A549 (cell line): ENCODE results near the gene MPP2. TPM values are rescaled to one million over a fixed set of nuclear protein-coding genes. Genes with fewer than 3 reads are reported as not detected.

Experiments
- ATAC-seq, 2 experiments: fragments of 200-7000 bp in 1 of 2; fragments of >200 bp in 1 of 2; cut with Nextera tagmentation in 1 of 2; cut with Tn5 transposase in 1 of 2; 3 replicates each; pipeline versions ENCODE4 v1.8.0 to v1.9.1; 2018 to 2020; ENCODE audit warnings: mild to moderate bottlenecking in 1 of 2, moderate library complexity in 1 of 2
- CTCF ChIA-PET: fragments of 300-600 bp; sonication (Branson Sonifier 250); formaldehyde crosslinking; extraction: SDS; loops from one replicate; lab custom pipeline; 2021; ENCODE audit warnings: antibody characterized with exemption, inconsistent platforms; lab: Yijun Ruan, JAX
- POLR2A ChIA-PET: fragments of 350-600 bp; formaldehyde crosslinking; extraction: SDS; loops from one replicate; lab custom pipeline; 2021; ENCODE audit warnings: antibody characterized with exemption, inconsistent platforms; lab: Yijun Ruan, JAX
- DNase-seq, 2 experiments: peaks; one replicate each; pipeline versions ENCODE4 v3.0.0 to v3.0.0-alpha.2; 2011 to 2016; ENCODE audit warnings: low read depth in 1 of 2, low spot score in 1 of 2
- FAIRE-seq: peaks from 2 replicates; lab custom pipeline; 2011; peaks lifted over from hg19 to GRCh38; lab: Jason Lieb, UNC
- H3K27ac ChIP-seq, 2 experiments: fragments of >200 bp; sonication (Bioruptor Twin); formaldehyde crosslinking; 3 replicates each; pipeline ENCODE4 v1.5.1; 2016 to 2017
- H3K4me1 ChIP-seq: fragments of >200 bp; sonication (Bioruptor Twin); formaldehyde crosslinking; 3 replicates; pipeline ENCODE4 v1.6.1; 2016
- H3K4me2 ChIP-seq: fragments of >200 bp; sonication (Bioruptor Twin); formaldehyde crosslinking; 3 replicates; pipeline ENCODE4 v1.6.1; 2016
- H3K4me3 ChIP-seq: fragments of >200 bp; sonication (Bioruptor Twin); formaldehyde crosslinking; 3 replicates; pipeline ENCODE4 v1.5.1; 2016
- H3K9me3 ChIP-seq: fragments of >200 bp; sonication (Bioruptor Twin); formaldehyde crosslinking; 3 replicates; pipeline ENCODE4 v1.6.1; 2016
- ATOH8 ChIP-seq: fragments of 250-450 bp; sonication (Bioruptor Pico); IDR thresholded peaks from 2 replicates; pipeline ENCODE4 v1.5.0; 2020; ENCODE audit warnings: low read depth, mild to moderate bottlenecking, moderate library complexity
- CEBPB ChIP-seq, 2 experiments: fragments of >200 bp in 1 of 2; sonication (Bioruptor Twin) in 1 of 2; formaldehyde crosslinking in 1 of 2; IDR thresholded peaks; 2 replicates each; pipeline ENCODE4 v1.6.1; 2012 to 2016
- FOSB ChIP-seq: fragments of 250-450 bp; sonication (Bioruptor Pico); IDR thresholded peaks from 2 replicates; pipeline ENCODE4 v1.5.0; 2020; ENCODE audit warnings: mild to moderate bottlenecking, moderate library complexity
- FOXS1 ChIP-seq: fragments of 250-450 bp; sonication (Bioruptor Pico); IDR thresholded peaks from 2 replicates; pipeline ENCODE4 v1.5.0; 2020; ENCODE audit warnings: mild to moderate bottlenecking, moderate library complexity
- HOXA7 ChIP-seq: fragments of 250-450 bp; sonication (Bioruptor Pico); IDR thresholded peaks from 2 replicates; pipeline ENCODE4 v1.5.0; 2020; ENCODE audit warnings: mild to moderate bottlenecking, moderate library complexity
- HOXB13 ChIP-seq: fragments of 250-450 bp; sonication (Bioruptor Pico); IDR thresholded peaks from 2 replicates; pipeline ENCODE4 v1.5.0; 2020; ENCODE audit warnings: low read depth, mild to moderate bottlenecking, moderate library complexity
- MAFK ChIP-seq: fragments of 450-650 bp; IDR thresholded peaks from 2 replicates; pipeline ENCODE4 v1.6.1; 2014; ENCODE audit not compliant: partially characterized antibody
- MAZ ChIP-seq: fragments of 150-350 bp; IDR thresholded peaks from 2 replicates; pipeline ENCODE4 v1.6.1; 2014; ENCODE audit warnings: antibody characterized with exemption, low read depth, low read length, borderline replicate concordance
- NPAS2 ChIP-seq: fragments of 250-450 bp; sonication (Bioruptor Pico); IDR thresholded peaks from 2 replicates; pipeline ENCODE4 v1.8.0; 2022; ENCODE audit warnings: mild to moderate bottlenecking, moderate library complexity, borderline replicate concordance
- NR3C1 ChIP-seq: fragments of >200 bp; sonication (Bioruptor Twin); formaldehyde crosslinking; IDR thresholded peaks from 3 replicates; pipeline ENCODE4 v1.6.1; 2017
- POLR2A ChIP-seq: IDR thresholded peaks from 2 replicates; pipeline ENCODE4 v1.6.1; 2012; ENCODE audit warnings: mild to moderate bottlenecking, low read length
- RNF2 ChIP-seq: fragments of 200-600 bp; sonication (generic); IDR thresholded peaks from 2 replicates; pipeline ENCODE4 v1.6.1; 2016; ENCODE audit warnings: low read depth, mild to moderate bottlenecking, antibody characterized with exemption, moderate library complexity, borderline replicate concordance
- SREBF2 ChIP-seq: fragments of 450-650 bp; IDR thresholded peaks from 2 replicates; pipeline ENCODE4 v1.6.1; 2014; ENCODE audit warnings: mild to moderate bottlenecking, moderate library complexity
- TP53 ChIP-seq: fragments of 250-450 bp; sonication (Bioruptor Pico); IDR thresholded peaks from 2 replicates; pipeline ENCODE4 v1.5.0; 2021; ENCODE audit warnings: mild to moderate bottlenecking, moderate library complexity
- USF2 ChIP-seq: fragments of 450-650 bp; IDR thresholded peaks from 2 replicates; pipeline ENCODE4 v1.6.1; 2014; ENCODE audit warnings: antibody characterized with exemption
- ZFP36 ChIP-seq: fragments of 450-650 bp; IDR thresholded peaks from 2 replicates; pipeline ENCODE4 v1.6.1; 2014; ENCODE audit warnings: borderline replicate concordance; ENCODE audit not compliant: partially characterized antibody
- WGBS: methylation state at CpG from one replicate; pipeline ENCODE4 v1.1.6; 2017; ENCODE audit errors: missing lambda C conversion rate; 5-methylcytosine and 5-hydroxymethylcytosine counted together
- polyA plus RNA-seq, 4 experiments: library from polyadenylated mRNA; depleted of rRNA in 3 of 4; stranded (reverse); fragments of >200 nt; fragmentation: RNase III in 1 of 4; extraction: RNeasy Plus Mini Kit Qiagen cat#74134 plus additional on column Dnase treatment in 1 of 4; gene quantifications; 2 replicates in 3 of 4; 3 replicates in 1 of 4; pipeline ENCODE4 v1.2.3, GENCODE V29; 2011 to 2017
- TF ChIP-seq, protein P1 (sequence below): fragments of 150-350 bp; IDR thresholded peaks from 2 replicates; pipeline ENCODE4 v1.6.1; 2014; ENCODE audit warnings: low read depth, mild to moderate bottlenecking, low read length
- TF ChIP-seq, protein P2 (sequence below): fragments of >200 bp; sonication (Bioruptor Twin); formaldehyde crosslinking; IDR thresholded peaks from 3 replicates; pipeline ENCODE4 v1.6.1; 2016

MPP2 gene
- polyA plus RNA-seq, 2 of the 4 experiments (the other 2 are of a cell fraction) = 3.8 to 4.2 TPM

DNA sequence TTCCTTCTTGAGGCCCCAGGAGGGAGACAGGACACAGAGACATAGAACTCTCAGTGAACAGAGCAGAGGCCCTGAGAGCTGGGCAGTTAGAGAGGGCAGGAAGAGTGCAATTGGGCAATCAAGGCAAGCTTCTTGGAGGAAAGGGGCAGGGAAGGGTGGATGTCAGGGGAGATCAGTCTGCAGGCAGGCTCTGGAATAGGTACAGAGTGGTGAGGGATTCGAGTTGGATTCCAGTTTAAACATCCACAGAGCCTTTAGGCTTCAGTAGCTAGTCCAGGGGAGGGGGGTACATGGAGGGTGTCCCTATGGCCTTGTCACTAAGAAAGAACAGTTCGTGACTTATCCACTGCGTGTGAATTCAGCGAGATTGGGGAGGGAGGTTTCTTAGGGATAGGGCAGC lies 44.4 kb upstream of the MPP2 start:
- POLR2A ChIA-PET = no interaction called here
- no peak overlapping the region for H3K4me3 ChIP-seq
- no peak for TF ChIP-seq USF2
- TF ChIP-seq, protein P1, sequence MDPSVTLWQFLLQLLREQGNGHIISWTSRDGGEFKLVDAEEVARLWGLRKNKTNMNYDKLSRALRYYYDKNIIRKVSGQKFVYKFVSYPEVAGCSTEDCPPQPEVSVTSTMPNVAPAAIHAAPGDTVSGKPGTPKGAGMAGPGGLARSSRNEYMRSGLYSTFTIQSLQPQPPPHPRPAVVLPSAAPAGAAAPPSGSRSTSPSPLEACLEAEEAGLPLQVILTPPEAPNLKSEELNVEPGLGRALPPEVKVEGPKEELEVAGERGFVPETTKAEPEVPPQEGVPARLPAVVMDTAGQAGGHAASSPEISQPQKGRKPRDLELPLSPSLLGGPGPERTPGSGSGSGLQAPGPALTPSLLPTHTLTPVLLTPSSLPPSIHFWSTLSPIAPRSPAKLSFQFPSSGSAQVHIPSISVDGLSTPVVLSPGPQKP = no peak
- no peak for FAIRE-seq
- CTCF ChIA-PET = interaction anchor here (0.7 to 22.4 kb wide), 7 partner anchors 8 to 87 kb away, joined by 3 to 657 read pairs (median 5); partner anchors contain the start of genes NAGS and PPY
- H3K27ac ChIP-seq = no peak overlapping the region
- H3K4me1 ChIP-seq = peaks cover 7% of the 10 kb centered on the region; the same call in 2 of the 3 replicates
- 72% methylated on average over 4 of the region's 4 CpGs for WGBS
- no peak overlapping the region for H3K4me2 ChIP-seq
- no peak for ATAC-seq
- DNase-seq = no peak
- H3K9me3 ChIP-seq = no peaks in the 10 kb centered on the region

DNA sequence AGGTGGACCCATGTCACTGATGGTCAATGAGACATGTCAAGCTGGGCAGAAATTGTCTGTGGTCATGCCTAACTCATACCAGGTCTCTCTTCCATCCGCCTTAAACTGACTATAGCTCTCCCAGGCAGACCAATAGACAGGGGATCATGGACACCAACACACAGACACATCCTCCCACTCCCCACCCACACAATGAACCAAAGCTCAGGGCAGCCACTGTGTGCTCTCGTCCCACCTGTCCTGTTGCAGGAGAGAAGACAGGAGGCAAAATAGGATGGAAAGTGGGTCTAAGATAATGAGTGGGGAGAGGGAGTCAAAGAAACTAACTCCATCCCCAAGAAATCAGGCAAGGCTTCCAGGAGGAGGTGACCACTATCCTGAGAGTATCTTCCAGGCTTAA lies 43.2 kb upstream of the MPP2 start:
- peaks cover 7% of the 10 kb centered on the region; the same call in 2 of the 3 replicates for H3K4me1 ChIP-seq
- WGBS = 60% methylated on average over 2 of the region's 2 CpGs
- POLR2A ChIA-PET = no interaction called here
- TF ChIP-seq ZFP36 (peak; percentile 41), MAFK (no peak)
- TF ChIP-seq, all 56 proteins: peak for 1
- DNase-seq (no peak), ATAC-seq (no peak), FAIRE-seq (no peak)
- no peak overlapping the region for H3K27ac ChIP-seq
- CTCF ChIA-PET = interaction anchor here (0.7 to 22.4 kb wide), 8 partner anchors 11 to 90 kb away, joined by 3 to 657 read pairs (median 4); partner anchors contain the start of gene NAGS
- no peaks in the 10 kb centered on the region for H3K9me3 ChIP-seq
- H3K4me3 ChIP-seq = no peak overlapping the region
- no peak overlapping the region for H3K4me2 ChIP-seq

- ChIA-PET CTCF (interaction anchor here (1.1 to 22.4 kb wide), 5 partner anchors 10 to 91 kb away, joined by 3 to 657 read pairs (median 5); partner anchors contain the start of gene NAGS), POLR2A (no interaction called here)
- Histone ChIP-seq H3K4me1 (peaks cover 7% of the 10 kb centered on the region; the same call in 2 of the 3 replicates), H3K27ac (no peak overlapping the region), H3K4me2 (no peak overlapping the region), H3K4me3 (no peak overlapping the region), H3K9me3 (no peaks in the 10 kb centered on the region)
- DNase-seq (no peak), ATAC-seq (peak in 1 of 2 experiments; percentile 18; a peak in 2 of 6 replicates), FAIRE-seq (no peak)
- WGBS = 57% methylated on average over 4 of the region's 4 CpGs
- TF ChIP-seq HOXA7 (CRISPR knock-in tag) (no peak), HOXB13 (CRISPR knock-in tag) (no peak)
Observed at GRCh38 chr17:43949781-43950180, 42.4 kb upstream of the MPP2 start.

GRCh38 chr17:43946781-43947180 lies 39.4 kb upstream of the MPP2 start:
- CTCF ChIA-PET = interaction anchor here (0.7 to 22.4 kb wide), 8 partner anchors 13 to 273 kb away, joined by 3 to 657 read pairs (median 3); partner anchors contain the start of gene NAGS
- DNase-seq = no peak
- POLR2A ChIA-PET = no interaction called here
- TF ChIP-seq MAZ = no peak
- no peak for TF ChIP-seq NR3C1
- TF ChIP-seq, all 56 proteins: peak for 0
- Histone ChIP-seq H3K4me1 (no peaks in the 10 kb centered on the region), H3K9me3 (no peaks in the 10 kb centered on the region), H3K27ac (no peak overlapping the region), H3K4me3 (no peak overlapping the region), H3K4me2 (no peak overlapping the region)
- ATAC-seq = no peak
- no peak for FAIRE-seq
- WGBS = 67% methylated on average over 4 of the region's 4 CpGs

DNA sequence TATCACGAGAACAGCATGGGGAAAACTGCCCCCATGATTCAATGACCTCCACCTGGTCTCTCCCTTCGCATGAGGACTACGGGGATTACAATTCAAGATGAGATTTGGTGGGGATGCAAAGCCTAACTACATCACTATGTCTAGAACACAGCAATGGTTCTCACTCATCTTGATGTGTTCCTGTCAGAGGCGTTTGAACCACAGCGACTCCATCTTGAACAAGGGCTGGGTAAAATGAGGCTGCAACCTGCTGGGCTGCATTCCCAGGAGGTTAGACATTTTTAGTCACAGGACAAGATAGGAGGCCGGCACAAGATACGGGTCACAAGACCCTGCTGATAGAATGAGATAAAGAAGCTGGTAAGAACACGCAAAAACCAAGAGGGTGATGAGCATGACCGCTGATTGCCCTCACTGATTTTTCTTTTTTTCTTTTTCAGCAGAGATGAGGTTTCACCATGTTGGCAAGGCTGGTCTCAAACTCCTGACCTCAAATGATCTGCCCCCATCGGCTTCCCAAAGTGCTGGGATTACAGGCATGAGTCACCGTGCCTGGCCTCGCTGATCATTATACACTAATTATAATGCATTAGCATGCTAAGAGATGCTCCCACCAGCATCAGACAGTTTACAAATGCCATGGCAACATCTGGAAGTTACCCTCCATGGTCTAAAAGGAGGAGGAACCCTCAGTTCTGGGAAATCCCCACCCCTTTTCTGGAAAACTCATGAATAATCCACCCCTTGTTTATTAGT lies 37.9 kb upstream of the MPP2 start:
- DNase-seq = no peak
- H3K4me3 ChIP-seq = no peak overlapping the region
- no peak for ATAC-seq
- no peaks in the 10 kb centered on the region for H3K9me3 ChIP-seq
- WGBS = 73% methylated on average over 12 of the region's 12 CpGs
- H3K27ac ChIP-seq = no peak overlapping the region
- CTCF ChIA-PET = interaction anchor here (1.0 to 22.4 kb wide), 17 partner anchors 11 to 171 kb away, joined by 3 to 657 read pairs (median 20); partner anchors contain the start of genes MPP2, NAGS and PYY
- POLR2A ChIA-PET = no interaction called here
- FAIRE-seq = no peak
- no peak overlapping the region for H3K4me2 ChIP-seq
- no peaks in the 10 kb centered on the region for H3K4me1 ChIP-seq
- TF ChIP-seq FOSB (CRISPR knock-in tag) (no peak), MAZ (no peak), TP53 (CRISPR knock-in tag) (no peak), RNF2 (no peak), ATOH8 (CRISPR knock-in tag) (no peak), POLR2A (no peak), SREBF2 (no peak), NPAS2 (CRISPR knock-in tag) (no peak), FOXS1 (no peak), CEBPB (IDR thresholded peaks at IDR 0.05) (no peak), NR3C1 (no peak)
- TF ChIP-seq, protein P2, sequence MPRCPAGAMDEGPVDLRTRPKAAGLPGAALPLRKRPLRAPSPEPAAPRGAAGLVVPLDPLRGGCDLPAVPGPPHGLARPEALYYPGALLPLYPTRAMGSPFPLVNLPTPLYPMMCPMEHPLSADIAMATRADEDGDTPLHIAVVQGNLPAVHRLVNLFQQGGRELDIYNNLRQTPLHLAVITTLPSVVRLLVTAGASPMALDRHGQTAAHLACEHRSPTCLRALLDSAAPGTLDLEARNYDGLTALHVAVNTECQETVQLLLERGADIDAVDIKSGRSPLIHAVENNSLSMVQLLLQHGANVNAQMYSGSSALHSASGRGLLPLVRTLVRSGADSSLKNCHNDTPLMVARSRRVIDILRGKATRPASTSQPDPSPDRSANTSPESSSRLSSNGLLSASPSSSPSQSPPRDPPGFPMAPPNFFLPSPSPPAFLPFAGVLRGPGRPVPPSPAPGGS = no peak
